Measurements from ENCODE around the gene ATXN2.
A peak's percentile ranks its signal among the peaks of the same experiment; 100 is the strongest.

ATXN2 gene

DNA sequence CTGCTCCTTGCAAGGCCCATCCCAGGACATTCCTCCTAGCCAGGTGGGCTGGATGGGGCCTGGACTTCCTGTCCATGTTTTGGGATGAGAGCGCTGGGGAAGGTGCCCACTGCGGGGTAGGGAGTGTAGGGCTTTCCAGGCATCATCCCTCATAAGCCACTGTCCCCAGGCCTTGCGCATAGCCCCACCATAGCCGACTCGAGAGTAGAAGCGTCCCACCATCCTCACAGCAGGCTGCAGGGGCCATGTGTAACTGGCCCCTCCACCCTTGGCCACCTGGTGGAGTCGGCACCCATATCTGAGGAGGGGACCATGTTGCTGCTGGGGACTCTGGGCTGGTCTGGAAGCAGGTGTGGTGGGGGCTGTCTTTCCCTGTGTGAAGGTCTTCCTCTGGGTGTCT lies 162.8 kb downstream of the ATXN2 start:
- no peak for DNase-seq (ENCODE audit: low read depth)

DNA sequence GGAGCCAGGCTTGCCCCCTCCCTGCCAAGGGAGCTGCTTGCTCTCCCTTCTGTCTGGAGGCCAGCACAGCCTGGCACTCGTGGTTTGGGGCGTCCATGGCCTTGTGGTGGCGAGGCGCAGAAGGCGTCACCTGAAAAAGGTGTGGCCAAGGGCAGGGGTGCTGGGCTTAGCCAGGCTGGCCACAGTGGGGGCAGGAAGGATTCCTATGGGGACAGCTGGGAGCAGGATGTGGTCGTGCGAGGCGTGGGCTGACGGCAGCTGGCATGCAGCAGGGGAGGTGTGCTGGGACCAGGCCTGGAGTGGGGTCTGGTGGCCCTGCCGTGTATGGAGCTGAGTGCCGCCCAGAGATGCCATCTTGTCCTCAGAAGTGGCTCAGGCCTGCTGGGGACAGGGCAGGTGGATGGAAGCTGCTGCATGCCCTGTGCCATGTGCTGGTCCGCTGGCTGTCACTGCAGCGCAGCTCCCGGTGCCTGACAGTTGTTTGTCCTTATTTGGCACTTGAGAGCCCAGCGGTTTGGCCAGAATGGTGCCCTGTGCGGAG lies 163.4 kb downstream of the ATXN2 start:
- no peak for DNase-seq (ENCODE audit: low read depth)

DNA sequence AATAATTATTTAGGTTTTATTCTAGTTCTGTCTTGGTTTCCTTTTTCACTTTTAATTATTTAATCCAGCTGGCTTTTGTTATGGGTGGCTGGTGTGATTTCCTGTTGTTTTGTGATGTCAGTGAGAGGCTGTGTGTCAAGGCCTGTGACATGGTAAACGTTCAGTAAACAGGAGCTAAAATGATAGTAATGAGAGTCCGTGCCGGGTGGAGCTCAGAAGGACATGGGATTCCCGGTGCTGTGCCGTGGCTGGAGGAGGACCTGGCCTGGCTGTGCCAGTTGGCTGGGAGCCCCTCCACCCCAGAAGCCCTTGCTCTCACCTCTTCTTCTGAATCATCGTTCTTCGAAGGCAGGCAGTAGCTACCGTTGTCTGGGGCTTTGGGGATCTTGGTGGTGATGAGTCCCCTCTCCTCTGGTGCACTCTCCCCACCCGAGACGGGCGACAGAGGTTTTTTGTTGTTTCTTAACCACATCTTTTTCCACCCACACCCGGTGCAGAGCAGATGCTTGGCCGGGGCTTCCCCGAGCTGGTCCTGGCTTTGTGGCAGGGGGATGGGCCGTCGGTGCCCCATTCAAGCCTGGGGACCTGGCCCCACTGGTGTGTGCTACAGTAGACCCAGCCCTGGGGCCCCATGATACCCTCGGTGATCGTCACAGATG lies 164.3 kb downstream of the ATXN2 start:
- peak; percentile 74 for DNase-seq (ENCODE audit: low read depth)

DNA sequence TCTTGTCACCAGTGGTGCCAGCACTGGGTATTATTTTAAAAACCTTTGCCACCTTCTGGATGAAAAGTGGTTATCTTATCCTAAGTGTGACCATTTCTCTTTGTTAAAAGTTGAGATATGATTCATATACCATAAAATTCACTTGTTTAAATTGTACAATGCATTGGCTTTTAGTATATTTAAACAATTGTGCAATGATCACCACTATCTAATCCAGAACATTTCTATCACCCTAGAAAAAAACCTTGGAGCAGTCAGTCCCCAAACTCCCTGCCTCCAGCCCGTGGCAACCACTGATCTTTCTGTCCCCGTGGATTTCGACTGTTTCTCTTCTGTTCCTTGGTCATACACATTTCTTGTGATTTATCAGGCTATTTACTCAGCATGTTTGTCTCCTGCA lies 165.1 kb downstream of the ATXN2 start:
- DNase-seq (ENCODE audit: low read depth) = no peak

DNA sequence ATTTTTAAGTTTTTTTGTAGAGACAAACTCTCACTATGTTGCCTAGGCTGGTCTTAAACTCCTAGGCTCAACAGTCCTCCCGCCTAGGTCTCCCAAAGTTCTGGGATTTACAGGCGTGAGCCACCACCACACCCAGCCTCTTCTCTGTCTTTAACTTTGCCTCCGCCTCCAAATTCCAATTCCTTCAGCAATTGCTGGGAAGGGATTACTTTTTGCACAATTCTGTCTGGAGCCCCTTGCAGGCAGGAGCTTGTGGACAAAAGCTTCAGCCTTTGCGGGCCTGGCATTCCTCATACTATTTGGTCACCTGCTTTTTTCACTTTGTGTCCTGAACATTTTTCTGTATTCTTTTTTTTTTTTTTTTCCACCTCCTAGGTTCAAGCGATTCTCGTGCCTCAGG lies 167.3 kb downstream of the ATXN2 start:
- peak; percentile 40 for DNase-seq (ENCODE audit: low read depth)

DNA sequence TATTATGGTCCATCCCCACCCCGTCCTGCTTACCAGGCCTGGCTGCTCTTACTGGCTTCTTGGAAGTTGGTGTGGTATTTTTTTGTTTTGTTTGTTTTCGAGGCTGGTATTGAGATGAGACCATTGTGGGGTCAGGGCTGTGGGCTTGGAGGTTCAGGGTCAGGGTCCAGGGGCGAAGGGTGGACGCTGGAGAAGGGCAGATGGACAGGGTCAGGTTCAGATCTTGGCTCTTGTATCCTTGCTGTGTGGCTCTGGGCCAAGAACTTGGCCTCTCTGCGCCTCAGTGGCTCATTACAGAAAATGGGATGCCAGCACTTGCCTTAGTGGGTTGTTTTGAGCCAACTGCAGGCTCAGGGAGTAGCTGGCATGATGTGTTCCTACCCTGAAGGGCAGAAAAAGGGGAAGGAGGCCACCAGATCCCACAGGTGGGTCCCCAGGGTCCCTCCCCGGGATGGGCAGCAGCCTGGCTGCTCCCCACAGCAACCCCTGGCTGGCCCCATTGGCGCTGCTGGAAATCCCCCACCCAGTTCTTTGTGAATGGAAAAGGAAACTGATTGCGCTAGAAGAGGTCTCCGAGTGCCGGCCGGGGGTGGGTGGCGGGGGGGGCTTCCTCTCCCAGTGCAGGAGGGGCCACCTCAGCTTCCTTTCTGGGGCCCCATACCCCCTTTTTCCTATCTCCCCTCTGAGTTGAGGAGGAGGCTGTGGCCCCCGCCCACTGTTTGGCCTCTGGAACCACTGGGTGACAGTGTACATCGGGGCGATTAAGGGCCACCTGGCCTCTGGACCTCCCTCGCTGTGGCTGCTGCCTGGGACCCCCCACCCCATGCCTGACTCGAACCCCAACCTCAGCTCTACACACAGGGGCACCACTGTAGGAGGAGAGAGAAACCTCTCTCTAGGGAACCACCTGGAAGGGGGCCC lies 168.4 kb downstream of the ATXN2 start:
- DNase-seq (ENCODE audit: low read depth) = no peak

DNA sequence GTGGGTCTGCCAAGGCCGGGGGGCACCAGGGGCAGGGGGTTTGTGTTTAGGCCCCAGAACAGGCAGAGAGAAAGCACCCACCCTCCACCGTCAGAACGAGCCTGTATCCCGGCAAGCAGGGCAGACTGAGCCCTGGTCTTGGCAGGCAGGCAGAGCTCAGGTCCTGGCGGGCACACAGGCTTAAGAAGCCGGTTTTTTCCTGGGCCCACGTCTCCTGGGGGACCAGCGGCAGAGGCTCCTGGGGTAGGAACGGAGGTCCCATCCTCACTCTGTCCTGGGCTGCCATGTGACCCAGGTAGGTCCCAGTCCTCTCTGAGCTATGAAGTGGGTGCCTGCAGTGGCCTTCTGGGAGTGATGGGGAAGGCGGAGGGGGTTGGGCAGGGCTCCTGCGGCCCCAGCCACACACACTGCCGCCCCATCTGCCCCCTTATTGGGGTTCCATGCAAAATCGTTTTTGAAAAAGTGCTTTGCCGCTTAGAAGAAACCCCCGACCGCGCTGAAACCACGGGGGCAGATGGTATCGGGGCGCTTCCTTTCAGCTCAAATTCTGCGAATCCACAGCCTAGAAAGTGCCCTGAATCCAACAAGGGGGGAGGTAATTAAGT lies 169.2 kb downstream of the ATXN2 start:
- DNase-seq (ENCODE audit: low read depth) = no peak

DNA sequence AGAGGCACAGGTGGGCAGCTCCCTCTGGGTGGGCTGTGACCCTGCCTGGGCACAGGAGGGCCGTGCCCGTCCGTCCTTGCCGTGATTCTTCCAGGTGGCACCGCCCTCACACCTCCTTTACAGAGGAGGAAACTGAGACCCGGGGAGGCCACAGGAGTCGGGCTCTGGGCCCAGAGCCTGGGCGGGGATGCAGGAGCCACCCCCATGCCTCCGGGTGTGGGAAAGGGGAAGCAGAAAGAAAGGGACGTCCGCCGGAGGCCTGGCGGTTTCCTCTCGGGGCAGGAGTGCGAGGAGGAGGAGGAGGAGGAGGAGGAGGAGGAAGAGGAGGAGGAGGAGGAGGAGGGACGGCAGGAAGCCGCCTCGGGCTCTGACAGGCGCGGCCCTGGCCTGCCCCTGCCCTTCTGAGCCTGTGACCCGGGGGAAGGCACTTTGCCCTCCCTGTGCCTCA lies 170.4 kb downstream of the ATXN2 start:
- no peak for DNase-seq (ENCODE audit: low read depth)

DNA sequence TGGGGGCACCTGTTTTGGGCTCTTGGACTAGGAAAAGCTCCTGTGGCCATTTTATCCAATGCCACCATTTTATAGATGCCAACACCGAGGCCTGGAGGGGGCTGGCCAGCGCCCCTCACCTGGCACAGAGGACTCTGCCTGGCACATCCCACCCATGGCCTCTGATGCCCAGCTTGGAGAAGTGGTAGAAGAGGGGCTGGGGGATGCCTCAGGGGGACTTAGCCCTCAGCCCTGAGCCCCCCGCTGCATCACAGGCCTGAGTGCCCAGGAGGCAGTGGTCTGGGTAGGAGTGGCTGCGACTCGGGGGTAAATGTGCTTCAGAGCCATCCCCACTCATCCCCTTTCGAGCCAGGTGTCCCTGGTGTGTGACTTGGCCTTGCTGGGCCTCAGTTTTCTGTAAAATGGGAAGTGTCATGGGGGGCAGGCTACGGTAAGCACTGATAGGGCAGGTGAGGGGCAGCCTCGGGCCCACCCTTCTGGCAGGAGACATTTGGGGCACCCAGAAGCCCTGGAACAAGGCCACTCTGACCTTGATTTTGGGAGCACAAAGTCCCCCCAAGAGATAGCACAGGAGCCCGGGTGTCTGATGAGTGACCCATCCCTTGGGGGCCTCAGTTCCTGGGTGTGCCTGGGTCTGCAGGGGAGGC lies 170.9 kb downstream of the ATXN2 start:
- no peak for DNase-seq (ENCODE audit: low read depth)

DNA sequence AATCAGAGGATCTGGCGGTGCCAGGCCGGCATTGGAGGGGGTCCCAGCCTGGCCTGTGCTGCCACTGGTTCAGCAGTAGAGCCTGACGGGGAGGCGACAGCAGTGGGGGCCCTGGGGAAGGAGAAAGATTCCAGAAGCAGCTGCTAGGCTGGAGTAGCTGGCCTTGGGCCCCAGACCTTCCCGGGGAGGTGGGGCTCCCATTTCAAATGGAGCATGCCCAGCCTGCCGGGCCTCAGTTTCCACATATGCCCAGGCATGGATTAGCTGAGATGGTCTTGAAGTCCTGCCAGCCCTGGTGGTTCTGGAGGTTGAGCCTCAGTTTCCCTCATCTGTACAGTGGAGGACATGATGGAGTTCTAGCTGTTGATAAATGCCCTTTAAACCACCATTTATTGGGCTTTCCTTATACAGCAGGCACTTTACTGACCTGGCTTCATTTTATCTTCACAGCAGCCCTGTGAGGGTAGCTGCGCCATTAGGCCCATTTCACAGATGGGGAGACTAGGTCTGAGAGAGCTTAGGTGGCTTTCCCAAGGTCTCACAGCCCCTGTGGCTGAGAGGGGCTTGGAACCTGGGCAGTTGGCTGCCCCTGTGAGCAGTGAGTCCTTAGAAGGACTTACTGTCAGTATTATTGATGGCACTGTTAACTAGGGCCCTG lies 171.6 kb downstream of the ATXN2 start:
- no peak for DNase-seq (ENCODE audit: low read depth)

DNA sequence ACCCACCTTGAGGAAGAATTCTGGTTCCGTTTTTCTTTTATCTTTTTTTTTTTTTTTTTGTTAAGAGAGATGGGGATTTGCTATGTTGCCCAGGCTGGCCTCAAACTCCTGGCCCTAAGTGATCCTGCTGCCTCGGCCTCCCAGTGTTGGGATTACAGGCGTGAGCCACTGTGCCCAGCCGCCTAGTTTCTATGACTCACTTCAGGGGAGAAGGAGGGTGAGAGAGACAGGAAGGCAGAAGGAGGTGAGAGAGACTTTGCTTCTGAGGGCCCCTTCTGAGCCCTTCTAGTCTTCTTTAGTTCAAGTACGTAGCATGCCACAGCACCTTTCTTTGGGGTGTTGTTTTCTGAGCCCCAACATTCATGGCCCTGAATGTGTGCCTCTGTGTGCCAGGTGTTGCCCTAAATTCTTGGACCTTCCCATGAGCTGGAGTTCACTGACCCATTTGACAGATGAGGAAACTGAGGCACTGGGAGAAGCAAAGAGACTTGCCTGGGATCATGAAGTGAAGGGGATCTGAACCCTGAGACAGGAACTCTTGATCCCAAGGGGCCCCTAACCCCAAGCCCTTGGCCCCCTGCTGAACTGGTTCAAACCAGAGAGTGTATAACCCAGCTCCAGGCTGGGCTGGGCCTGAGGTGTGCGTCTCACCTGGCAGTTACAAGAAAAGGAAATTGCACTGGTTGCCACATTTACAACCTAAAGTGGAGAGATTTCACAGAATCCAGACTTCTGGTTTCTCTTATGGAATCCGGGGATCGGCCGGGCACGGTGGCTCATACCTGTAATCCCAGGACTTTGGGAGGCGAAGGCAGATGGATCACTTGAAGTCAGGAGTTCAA lies 172.6 kb downstream of the ATXN2 start:
- DNase-seq (ENCODE audit: low read depth) = peak; percentile 76

DNA sequence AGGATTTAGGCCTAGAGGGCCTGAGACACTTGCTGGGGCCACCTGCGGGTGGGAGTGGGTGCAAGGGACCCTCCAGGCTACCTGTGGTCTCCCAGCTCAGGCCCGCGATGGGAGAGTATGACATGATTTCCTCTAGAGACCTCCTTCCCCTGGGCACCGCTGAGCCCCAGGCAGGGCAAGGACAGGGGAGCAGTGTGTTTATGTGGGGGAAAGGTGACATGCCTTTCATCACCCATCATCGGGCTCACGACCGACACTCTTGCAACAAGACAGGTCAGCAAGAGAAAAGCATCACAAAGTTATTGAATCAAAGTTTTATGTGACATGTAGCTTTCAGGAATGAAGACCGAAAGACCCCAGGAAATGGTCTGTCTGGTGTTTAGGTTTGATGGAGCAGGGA lies 173.5 kb downstream of the ATXN2 start:
- DNase-seq (ENCODE audit: low read depth) = no peak

DNA sequence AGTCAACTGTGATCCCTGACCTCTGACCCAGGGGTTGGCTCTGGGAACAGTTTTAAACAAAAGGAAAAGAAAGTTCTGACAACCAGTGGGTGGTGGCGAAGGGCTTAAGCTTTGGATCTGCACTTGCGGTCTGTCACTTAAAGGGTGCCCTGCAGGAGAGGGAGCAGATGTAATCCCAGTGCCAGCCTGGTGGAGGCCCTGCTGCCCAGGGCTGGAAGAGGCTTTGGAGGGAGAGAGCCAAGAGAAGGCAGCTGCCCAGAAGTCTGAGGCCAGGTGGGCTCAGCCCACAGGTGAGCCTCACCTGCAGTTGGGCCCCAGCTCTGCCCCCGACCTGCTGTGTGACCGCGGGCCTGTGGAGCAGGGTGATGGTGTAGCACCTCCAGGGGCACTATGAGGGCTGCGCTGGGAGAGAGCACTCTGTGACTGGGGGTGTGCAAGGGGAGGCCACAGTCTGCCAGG lies 174.3 kb downstream of the ATXN2 start:
- no peak for DNase-seq (ENCODE audit: low read depth)

DNA sequence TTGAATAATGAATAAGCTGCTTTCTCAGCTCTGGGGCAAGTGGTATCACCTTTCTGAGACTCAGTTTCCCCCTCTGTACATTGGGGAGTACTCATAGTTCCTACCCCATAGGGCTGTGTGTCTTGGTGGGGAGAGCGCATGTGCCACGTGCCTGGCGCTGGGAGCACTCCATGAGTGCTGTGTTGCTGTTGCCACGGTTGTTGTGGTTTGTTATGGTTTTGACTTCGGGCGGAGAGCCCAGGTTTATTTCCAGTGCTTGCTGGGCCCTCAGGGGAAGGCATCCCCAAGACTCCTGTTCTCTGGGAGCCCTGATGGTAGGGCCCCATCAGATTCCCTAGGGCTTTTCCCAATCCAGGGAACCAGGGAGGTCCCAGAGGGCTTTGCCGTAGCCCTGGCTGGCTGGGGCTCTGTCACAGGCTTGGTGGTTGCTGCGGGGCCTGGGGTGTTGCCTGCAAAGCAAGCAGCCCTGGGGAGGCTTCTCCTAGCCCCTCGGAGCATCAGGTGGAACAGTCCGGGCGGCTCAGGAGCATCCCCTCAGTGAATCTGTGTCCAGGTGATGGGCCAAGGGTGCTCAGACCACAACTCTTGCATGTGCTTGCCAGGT lies 174.8 kb downstream of the ATXN2 start:
- DNase-seq (ENCODE audit: low read depth) = no peak

DNA sequence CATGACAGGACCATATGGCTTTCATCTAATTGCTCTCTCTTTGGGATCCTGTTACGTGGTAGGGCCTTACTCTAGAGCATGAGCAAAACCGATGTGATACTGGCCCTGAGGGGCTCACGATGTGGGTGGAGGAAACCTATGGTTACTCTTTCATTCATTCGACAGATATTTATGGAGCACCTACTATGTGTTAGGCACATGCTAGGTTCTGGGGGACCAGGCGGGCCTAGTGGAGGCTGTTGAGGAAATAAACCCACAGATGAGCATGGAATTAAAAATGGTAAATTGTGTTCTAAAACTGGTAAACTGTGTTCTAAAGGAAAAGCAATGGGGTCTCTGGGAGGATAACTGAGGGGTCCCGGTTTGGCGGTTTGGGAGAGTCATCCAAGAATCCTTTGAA lies 178.6 kb downstream of the ATXN2 start:
- DNase-seq (ENCODE audit: low read depth) = no peak

DNA sequence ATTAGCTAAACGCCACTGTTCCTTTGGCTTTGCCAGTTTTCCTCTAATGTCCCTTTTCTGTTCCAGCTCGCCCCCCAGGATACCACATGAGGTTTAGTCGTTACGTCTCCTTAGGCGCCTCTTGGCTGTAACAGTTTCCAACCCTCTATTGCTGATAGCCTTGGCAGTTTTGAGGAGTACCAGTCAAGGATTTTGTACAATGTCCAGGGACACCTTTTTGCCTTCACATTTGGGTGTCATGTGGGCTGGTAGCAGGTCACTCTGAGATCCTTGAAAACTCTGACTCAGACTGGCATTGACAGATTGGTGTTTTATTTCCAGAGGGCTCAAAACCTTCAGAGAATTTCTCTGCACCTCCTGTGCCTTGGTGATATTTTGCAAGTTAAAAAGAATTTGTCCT lies 179.3 kb downstream of the ATXN2 start:
- no peak for DNase-seq (ENCODE audit: low read depth)

DNA sequence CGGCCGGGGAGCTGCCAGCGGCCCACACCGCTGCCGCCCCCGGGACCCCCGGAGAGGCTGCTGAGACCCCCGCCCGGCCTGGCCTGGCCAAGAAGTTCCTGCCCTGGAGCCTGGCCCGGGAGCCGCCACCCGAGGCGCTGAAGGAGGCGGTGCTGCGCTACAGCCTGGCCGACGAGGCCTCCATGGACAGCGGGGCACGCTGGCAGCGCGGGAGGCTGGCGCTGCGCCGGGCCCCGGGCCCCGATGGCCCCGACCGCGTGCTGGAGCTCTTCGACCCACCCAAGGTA lies 180.6 kb downstream of the ATXN2 start:
- DNase-seq (ENCODE audit: low read depth) = no peak

DNA sequence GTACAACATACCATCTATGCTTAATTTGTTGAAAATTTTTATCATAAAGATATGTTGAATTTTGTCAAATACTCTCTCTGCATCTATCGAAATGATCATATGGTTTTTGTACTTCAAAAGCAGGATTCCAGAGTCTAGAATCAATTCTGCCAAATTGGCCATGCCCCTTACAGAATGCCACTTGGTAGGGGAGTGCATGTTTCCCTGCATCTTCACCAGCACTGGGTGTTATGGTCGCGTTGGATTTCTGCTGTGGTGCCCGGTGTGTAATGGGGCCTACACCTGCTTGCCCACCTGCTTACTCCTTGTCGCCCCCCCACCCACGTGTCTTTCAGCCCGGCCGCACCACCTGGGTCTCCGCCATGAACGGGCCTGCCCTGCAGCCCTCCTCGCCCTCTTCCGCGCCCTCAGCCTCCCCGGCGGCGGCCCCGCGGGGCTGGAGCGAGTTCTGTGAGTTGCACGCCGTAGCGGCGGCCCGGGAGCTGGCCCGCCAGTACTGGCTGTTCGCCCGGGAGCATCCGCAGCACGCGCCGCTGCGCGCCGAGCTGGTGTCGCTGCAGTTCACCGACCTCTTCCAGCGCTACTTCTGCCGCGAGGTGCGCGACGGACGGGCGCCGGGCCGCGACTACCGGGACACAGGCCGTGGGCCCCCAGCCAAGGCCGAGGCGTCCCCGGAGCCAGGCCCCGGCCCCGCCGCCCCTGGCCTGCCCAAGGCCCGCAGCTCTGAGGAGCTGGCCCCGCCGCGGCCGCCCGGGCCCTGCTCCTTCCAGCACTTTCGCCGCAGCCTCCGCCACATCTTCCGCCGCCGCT lies 181.1 kb downstream of the ATXN2 start:
- no peak for DNase-seq (ENCODE audit: low read depth)

DNA sequence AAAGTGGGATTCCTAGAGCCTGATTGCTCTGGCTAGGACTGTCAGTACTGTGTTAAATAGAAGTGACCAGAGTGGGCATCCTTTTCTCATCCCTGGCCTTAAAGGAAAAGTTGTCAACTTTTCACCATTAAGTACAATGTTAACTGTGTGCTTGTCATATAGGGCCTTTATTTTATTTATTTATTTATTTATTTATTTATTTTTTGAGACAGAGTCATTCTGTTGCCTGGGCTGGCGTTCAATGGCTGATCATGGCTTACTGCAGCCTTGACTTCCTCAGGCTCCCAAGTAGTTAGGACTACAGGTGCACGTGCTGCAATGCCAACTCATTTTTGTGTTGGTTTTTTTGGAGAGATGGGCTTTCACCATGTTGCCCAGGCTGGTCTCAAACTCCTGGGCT lies 181.8 kb downstream of the ATXN2 start:
- DNase-seq (ENCODE audit: low read depth) = no peak

Measured in iris pigment epithelial cell (primary cell).